ENCODE data around the gene MEIS2.

MEIS2 gene

GRCh38 chr15:36954486-36954885, 145.9 kb downstream of the MEIS2 start:
- Mint-ChIP-seq H3K36me3 (no peaks in the 10 kb centered on the region), H3K4me1 (ENCODE audit: low read depth) (no peaks in the 10 kb centered on the region), H3K4me3 (no peak overlapping the region), H3K9me3 (ENCODE audit: low read depth) (peaks cover 4% of the 10 kb centered on the region), H3K27ac (no peak overlapping the region), H3K27me3 (peaks cover 5% of the 10 kb centered on the region)

- Mint-ChIP-seq H3K36me3 (no peaks in the 10 kb centered on the region), H3K4me1 (ENCODE audit: low read depth) (no peaks in the 10 kb centered on the region), H3K27ac (no peak overlapping the region), H3K27me3 (peaks cover 5% of the 10 kb centered on the region), H3K9me3 (ENCODE audit: low read depth) (peaks cover 4% of the 10 kb centered on the region), H3K4me3 (no peak overlapping the region)
These were observed 147.0 kb downstream of the MEIS2 start for GRCh38 chr15:36953346-36953745.

DNA sequence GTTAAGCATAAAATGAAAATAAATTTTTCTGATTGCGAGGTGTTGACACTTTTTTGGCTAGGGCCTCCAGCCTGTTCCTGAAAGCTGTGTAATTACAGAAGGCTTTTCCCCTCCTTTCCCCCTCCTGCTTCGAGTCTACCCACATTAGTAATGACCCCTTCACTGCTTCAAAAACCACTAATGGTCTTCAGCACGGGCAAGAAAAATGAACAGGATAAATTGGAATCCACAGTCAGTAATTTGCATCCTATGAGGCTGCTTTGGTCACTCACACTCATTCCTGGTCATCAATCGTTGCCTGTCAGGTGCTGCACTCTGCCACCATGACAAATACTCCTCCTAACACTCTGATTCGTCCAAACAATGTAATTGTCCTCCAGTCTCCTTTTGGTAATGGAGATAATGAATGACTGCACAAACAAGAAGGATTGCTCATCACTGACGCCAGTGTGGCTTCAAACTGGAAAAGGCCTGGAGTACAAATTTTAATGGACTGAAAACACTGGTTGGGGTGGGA, 148.6 kb downstream of the MEIS2 start:
- H3K27me3 Mint-ChIP-seq, result peaks cover 13% of the 10 kb centered on the region
- no peaks in the 10 kb centered on the region for H3K4me1 Mint-ChIP-seq (ENCODE audit: low read depth)
- no peaks in the 10 kb centered on the region for H3K36me3 Mint-ChIP-seq
- peaks cover 4% of the 10 kb centered on the region for H3K9me3 Mint-ChIP-seq (ENCODE audit: low read depth)
- H3K27ac Mint-ChIP-seq, result no peak overlapping the region
- H3K4me3 Mint-ChIP-seq, result no peak overlapping the region

DNA sequence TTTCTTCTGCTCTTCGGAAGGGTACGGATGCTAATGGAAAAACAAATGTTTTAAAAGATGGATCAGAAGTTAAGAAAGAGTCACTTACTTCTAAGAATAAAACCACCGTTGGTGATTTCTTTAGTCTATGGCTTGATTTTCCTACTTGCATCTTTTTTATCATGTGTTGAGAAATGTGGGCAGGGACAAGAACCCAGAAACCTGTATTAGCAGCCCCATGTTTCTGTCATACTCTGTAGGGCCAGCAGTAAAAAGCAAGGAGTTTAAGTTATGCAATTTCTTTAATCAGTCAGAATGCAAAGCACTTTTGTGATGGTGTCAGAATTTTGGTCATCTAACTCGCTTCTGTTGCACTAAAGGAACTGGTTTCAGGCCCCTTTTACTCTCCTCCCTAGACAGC, 150.0 kb downstream of the MEIS2 start:
- Mint-ChIP-seq H3K36me3 (no peaks in the 10 kb centered on the region), H3K27ac (no peak overlapping the region), H3K4me1 (ENCODE audit: low read depth) (no peaks in the 10 kb centered on the region), H3K27me3 (peaks cover 13% of the 10 kb centered on the region), H3K4me3 (no peak overlapping the region), H3K9me3 (ENCODE audit: low read depth) (peaks cover 4% of the 10 kb centered on the region)

DNA sequence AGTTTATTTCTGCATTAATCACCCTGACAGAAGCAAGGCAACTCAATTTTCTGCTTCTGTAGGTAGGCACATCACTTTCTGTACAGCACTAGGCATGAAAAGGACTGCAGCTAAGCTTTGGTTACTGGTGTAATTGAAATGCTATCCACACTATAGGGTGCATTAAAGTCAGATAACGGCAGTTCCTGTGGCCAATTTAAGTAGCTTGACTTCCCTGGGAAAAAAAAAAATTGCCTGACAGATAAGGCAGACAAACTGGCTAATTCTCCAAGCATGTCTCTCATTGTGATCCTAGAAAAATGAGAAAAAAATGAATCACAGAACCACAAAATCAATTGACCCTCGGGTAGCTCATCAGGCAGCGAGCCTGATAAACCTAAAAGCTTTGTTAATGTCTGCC, 151.4 kb downstream of the MEIS2 start:
- Mint-ChIP-seq H3K9me3 (ENCODE audit: low read depth) (no peaks in the 10 kb centered on the region), H3K27ac (no peak overlapping the region), H3K4me3 (no peak overlapping the region), H3K27me3 (peaks cover 10% of the 10 kb centered on the region), H3K4me1 (ENCODE audit: low read depth) (no peaks in the 10 kb centered on the region), H3K36me3 (no peaks in the 10 kb centered on the region)

DNA sequence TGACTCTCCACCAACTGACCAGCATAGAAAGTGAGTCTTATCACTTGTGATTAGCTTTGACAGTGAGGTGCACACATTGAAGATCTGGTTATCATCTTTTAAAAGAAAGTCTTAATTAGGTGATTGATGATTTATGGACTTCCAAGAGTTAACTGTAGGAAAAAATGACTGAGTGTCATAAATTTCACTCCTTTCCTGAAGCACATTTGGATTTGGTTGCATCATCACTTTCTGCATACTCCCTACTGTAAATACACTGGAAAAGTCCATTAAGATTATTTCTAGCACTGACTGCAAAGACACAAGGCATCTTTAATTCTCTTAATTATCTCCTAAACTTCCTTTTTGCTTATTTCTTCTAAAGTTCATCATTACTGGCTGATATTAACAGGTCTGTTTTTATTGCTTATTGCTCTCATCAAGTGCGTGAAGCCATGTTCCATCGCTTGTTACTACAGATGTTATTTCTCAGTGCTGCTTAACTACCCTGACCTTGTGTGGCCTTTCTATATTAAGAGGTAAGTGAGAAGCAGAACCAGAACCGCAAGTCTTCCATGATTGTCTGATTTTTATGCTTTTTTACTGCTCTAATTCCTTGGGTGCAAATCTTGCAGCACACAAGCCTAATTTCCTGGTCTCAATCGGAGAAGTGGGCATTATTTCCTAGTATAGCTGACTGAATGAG, 153.2 kb downstream of the MEIS2 start:
- peaks cover 10% of the 10 kb centered on the region for H3K27me3 Mint-ChIP-seq
- no peaks in the 10 kb centered on the region for H3K36me3 Mint-ChIP-seq
- no peaks in the 10 kb centered on the region for H3K4me1 Mint-ChIP-seq (ENCODE audit: low read depth)
- no peak overlapping the region for H3K27ac Mint-ChIP-seq
- H3K4me3 Mint-ChIP-seq, result no peak overlapping the region
- H3K9me3 Mint-ChIP-seq (ENCODE audit: low read depth), result no peaks in the 10 kb centered on the region

- no peak overlapping the region for H3K27ac Mint-ChIP-seq
- no peaks in the 10 kb centered on the region for H3K4me1 Mint-ChIP-seq (ENCODE audit: low read depth)
These were observed 155.9 kb downstream of the MEIS2 start for GRCh38 chr15:36944442-36944841.

DNA sequence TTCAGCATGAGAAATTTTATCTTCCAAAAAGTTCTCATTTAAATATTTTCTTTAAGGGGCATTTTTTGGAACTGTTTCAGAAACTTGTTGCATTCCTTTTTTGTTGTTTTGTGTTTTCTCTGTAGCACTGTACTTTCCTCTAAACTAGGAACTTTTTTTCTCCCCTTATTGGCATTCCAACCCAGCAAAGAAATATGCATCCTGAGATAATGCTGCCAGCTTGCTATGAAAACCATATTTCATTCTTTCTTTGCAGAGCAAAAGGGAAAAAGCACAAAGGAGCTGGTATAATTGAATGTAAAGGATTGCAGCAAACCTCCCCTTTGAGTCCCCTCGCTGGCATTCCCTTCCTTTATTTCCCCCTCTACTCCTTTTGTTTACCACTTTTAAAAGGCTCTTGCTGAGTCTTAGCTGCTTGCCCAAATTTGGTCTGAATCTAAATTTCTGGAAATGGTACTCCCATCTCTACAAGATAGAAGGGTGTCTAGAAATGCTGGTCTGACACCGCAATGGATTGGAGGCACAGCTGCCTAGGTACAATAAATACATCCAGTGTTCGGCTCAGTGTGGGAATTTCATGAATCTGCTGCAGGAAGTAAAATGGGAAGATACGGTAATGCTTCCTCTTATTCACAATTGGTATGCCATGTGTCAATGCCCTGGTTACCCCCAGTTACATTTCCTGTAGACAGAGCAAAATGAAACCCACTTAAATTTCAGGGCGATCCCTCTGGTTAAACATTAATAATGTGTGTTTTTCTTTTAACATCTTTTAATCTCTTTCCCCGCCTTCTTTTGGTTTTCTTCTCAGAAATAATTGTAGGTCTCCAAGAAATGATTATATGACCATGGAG, 156.6 kb downstream of the MEIS2 start:
- Mint-ChIP-seq H3K4me3 (no peak overlapping the region), H3K9me3 (ENCODE audit: low read depth) (no peaks in the 10 kb centered on the region), H3K27ac (no peak overlapping the region), H3K27me3 (peaks cover 11% of the 10 kb centered on the region), H3K4me1 (ENCODE audit: low read depth) (no peaks in the 10 kb centered on the region), H3K36me3 (no peaks in the 10 kb centered on the region)

More at GRCh38 chr15:36944442-36944841, 155.9 kb downstream of the MEIS2 start:
- H3K4me3 Mint-ChIP-seq, result no peak overlapping the region
- H3K27me3 Mint-ChIP-seq, result peaks cover 11% of the 10 kb centered on the region
- H3K9me3 Mint-ChIP-seq (ENCODE audit: low read depth), result no peaks in the 10 kb centered on the region
- no peaks in the 10 kb centered on the region for H3K36me3 Mint-ChIP-seq

DNA sequence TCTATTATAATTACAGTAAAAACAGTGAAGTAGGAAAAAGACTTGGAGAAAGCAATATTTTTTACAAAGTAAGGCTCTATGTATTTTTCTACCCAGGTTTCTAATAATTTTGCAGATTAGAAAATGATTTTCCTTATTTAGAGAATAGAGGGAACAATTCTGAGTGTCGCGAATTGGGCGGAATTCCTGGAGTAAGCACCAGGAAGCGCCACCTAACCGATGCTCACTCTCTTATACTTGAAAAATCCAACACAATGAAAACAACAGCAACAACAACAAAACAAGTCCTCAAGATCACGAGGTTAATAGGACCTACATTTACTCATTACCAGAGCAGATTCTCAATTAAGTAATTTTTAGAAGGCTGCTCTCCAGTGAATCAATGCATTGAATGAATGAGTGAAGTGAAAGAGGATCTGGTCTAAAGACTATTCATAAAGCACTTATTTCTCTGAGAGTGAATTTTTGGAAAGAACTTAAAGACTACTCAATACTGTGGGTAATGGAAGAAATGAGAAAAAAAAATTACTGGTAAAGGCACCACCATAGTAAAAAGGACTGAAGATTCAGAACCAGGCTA, 158.0 kb downstream of the MEIS2 start:
- no peak overlapping the region for H3K27ac Mint-ChIP-seq
- H3K4me1 Mint-ChIP-seq (ENCODE audit: low read depth), result no peaks in the 10 kb centered on the region
- no peaks in the 10 kb centered on the region for H3K9me3 Mint-ChIP-seq (ENCODE audit: low read depth)
- peaks cover 5% of the 10 kb centered on the region for H3K27me3 Mint-ChIP-seq
- H3K36me3 Mint-ChIP-seq, result no peaks in the 10 kb centered on the region
- H3K4me3 Mint-ChIP-seq, result no peak overlapping the region

GRCh38 chr15:36941798-36942197, 158.6 kb downstream of the MEIS2 start:
- no peak overlapping the region for H3K27ac Mint-ChIP-seq
- H3K4me3 Mint-ChIP-seq, result no peak overlapping the region
- H3K9me3 Mint-ChIP-seq (ENCODE audit: low read depth), result no peaks in the 10 kb centered on the region
- H3K27me3 Mint-ChIP-seq, result peaks cover 2% of the 10 kb centered on the region
- H3K4me1 Mint-ChIP-seq (ENCODE audit: low read depth), result no peaks in the 10 kb centered on the region
- H3K36me3 Mint-ChIP-seq, result no peaks in the 10 kb centered on the region

DNA sequence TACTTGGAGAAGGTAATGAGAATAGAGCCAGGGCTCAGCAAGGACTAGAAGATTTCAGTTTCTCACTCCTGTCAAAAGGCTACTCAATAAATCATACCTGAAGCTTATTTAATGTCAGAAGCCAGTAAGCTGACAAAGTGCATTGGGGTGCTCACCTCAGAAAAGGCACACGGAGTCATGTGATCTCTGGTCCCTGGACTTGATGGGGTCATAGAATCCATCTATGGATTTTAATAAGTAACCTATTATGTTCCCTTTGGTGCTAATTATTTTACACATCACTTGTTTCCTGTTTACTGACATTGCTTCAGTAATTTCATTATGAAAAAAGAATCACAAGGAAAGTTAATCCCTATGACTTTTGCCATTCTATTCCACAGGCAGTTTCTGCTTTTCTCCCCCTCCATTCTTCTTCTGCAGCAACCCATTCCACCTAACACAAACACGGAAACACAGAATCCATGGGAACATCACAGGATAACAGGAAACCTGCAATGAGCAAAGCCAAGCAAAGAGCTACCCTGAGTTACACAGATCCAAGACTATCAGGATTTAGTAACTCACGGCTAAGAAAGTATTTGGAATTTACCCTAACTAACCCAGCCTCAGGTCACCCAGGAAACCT, 159.6 kb downstream of the MEIS2 start:
- Mint-ChIP-seq H3K9me3 (ENCODE audit: low read depth) (no peaks in the 10 kb centered on the region), H3K27me3 (peaks cover 2% of the 10 kb centered on the region), H3K36me3 (no peaks in the 10 kb centered on the region), H3K4me1 (ENCODE audit: low read depth) (no peaks in the 10 kb centered on the region), H3K4me3 (no peak overlapping the region), H3K27ac (no peak overlapping the region)

DNA sequence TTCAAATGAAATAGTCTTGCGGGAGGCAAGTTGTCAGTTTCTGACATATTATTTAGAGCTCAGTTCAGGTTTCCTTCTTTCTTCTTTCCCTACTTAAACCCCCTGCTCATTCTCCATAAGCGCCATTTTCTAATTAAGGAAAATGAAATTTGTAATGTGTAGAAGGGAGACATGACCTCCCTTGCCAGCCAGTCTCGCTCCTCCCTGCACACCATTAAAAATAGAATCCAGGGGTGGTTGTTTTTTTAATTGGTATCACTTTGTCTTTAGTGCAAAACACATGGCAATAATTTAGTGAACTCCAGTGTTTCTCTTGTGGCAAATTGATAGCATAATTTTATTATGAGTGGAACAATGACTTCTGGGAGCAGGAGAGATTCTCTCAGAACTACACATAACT, 160.1 kb downstream of the MEIS2 start:
- Mint-ChIP-seq H3K36me3 (no peaks in the 10 kb centered on the region), H3K27ac (no peak overlapping the region), H3K9me3 (ENCODE audit: low read depth) (no peaks in the 10 kb centered on the region), H3K4me1 (ENCODE audit: low read depth) (no peaks in the 10 kb centered on the region), H3K27me3 (peaks cover 2% of the 10 kb centered on the region), H3K4me3 (no peak overlapping the region)

GRCh38 chr15:36938764-36939163, 161.6 kb downstream of the MEIS2 start:
- no peak overlapping the region for H3K4me3 Mint-ChIP-seq
- H3K9me3 Mint-ChIP-seq (ENCODE audit: low read depth), result no peaks in the 10 kb centered on the region
- H3K27ac Mint-ChIP-seq, result no peak overlapping the region
- H3K4me1 Mint-ChIP-seq (ENCODE audit: low read depth), result no peaks in the 10 kb centered on the region
- peaks cover 2% of the 10 kb centered on the region for H3K27me3 Mint-ChIP-seq
- no peaks in the 10 kb centered on the region for H3K36me3 Mint-ChIP-seq

DNA sequence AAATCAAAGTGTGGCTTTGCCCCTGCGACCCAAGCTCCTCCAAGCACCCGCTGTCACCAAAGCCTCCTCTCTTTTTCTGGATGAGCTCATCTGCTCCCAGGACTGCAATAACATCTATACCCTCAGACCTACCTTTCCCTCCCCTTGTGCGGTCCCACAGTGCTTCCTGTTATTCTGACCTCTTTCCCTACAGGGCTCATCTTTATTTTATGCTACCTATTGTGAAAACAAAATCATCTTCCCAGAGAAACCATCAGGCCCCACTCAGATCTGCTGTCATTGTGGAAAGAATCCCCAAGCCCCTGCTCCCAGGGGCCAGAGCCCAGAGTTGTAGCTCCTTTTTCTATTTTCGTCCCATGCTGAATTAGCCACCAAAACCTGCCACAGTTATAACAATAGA, 162.2 kb downstream of the MEIS2 start:
- peaks cover 2% of the 10 kb centered on the region for H3K27me3 Mint-ChIP-seq
- no peaks in the 10 kb centered on the region for H3K36me3 Mint-ChIP-seq
- no peaks in the 10 kb centered on the region for H3K4me1 Mint-ChIP-seq (ENCODE audit: low read depth)
- H3K27ac Mint-ChIP-seq, result no peak overlapping the region
- no peak overlapping the region for H3K4me3 Mint-ChIP-seq
- H3K9me3 Mint-ChIP-seq (ENCODE audit: low read depth), result no peaks in the 10 kb centered on the region

DNA sequence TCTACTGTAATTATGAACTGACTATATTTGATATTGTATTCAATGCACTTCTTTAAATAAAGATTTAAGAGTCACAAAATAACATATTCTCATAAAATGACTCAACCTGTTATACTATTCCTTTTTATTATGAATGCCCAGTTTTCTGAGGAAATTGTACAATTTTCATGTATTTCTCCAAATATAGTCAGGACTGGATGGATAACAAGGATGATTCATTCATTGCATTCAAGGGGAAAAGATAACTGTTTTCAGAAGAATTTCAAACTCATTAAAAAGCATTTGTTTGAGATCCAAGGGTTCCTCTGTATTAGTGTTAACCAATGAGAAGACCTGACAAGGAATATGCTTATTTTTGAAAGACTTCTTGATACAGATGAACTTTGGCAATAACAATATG, 163.7 kb downstream of the MEIS2 start:
- H3K4me1 Mint-ChIP-seq (ENCODE audit: low read depth), result no peaks in the 10 kb centered on the region

More for the DNA sequence above, 163.7 kb downstream of the MEIS2 start:
- no peak overlapping the region for H3K27ac Mint-ChIP-seq
- H3K4me3 Mint-ChIP-seq, result no peak overlapping the region
- H3K36me3 Mint-ChIP-seq, result no peaks in the 10 kb centered on the region
- peaks cover 2% of the 10 kb centered on the region for H3K27me3 Mint-ChIP-seq
- H3K9me3 Mint-ChIP-seq (ENCODE audit: low read depth), result no peaks in the 10 kb centered on the region

Data from activated naive CD8-positive, alpha-beta T cell (primary cell).